NCI-H345 (cell line): ENCODE results near the gene FHIP1A.
"Not testable (repeated sequence)": the region's sequence is repeated elsewhere in the genome, so short reads cannot be mapped to it uniquely, and the experiment has no call there.

ENCODE experiments used
- DNase-seq: peaks from one replicate; lab custom pipeline; 2025; lab: John Stamatoyannopoulos, UW

Gene FHIP1A

GRCh38 chr4:151408630-151409469 lies at the start of gene FHIP1A:
Gene FHIP1A (plus strand): TSS chr4:151409176. CDS start chr4:151566260, 157,084 bp downstream.
- DNase-seq, result peak; percentile 90

- DNase-seq, result no peak
Observed at GRCh38 chr4:151359576-151359975, 49.4 kb upstream of the FHIP1A start.

GRCh38 chr4:151361126-151361525 lies 47.9 kb upstream of the FHIP1A start:
- no peak for DNase-seq

GRCh38 chr4:151361966-151362365 lies 47.0 kb upstream of the FHIP1A start:
- DNase-seq, result no peak

GRCh38 chr4:151362404-151363164 lies 46.4 kb upstream of the FHIP1A start:
- DNase-seq, result peak; percentile 69

GRCh38 chr4:151376540-151376939 lies 32.4 kb upstream of the FHIP1A start:
- DNase-seq, result no peak

- no peak for DNase-seq
Observed at GRCh38 chr4:151389311-151389710, 19.7 kb upstream of the FHIP1A start.

GRCh38 chr4:151389799-151390198 lies 19.2 kb upstream of the FHIP1A start:
- DNase-seq, result not testable (repeated sequence)

- no peak for DNase-seq
Observed at GRCh38 chr4:151395873-151396272, 13.1 kb upstream of the FHIP1A start.

- DNase-seq, result no peak
Observed at GRCh38 chr4:151400343-151400742, 8.6 kb upstream of the FHIP1A start.

GRCh38 chr4:151401739-151402138 lies 7.2 kb upstream of the FHIP1A start:
- DNase-seq, result no peak

GRCh38 chr4:151402145-151402865 lies 6.7 kb upstream of the FHIP1A start:
- no peak for DNase-seq

GRCh38 chr4:151403656-151404055 lies 5.3 kb upstream of the FHIP1A start:
- no peak for DNase-seq

GRCh38 chr4:151404802-151405201 lies 4.2 kb upstream of the FHIP1A start:
- not testable (repeated sequence) for DNase-seq

- DNase-seq, result no peak
Observed at GRCh38 chr4:151407018-151407417, 2.0 kb upstream of the FHIP1A start.

GRCh38 chr4:151407466-151408379 lies 1.3 kb upstream of the FHIP1A start:
- DNase-seq, result no peak

GRCh38 chr4:151408380-151408629 lies 671 bp upstream of the FHIP1A start:
- no peak for DNase-seq

GRCh38 chr4:151409470-151410313 lies 716 bp downstream of the FHIP1A start:
- peak; percentile 19 for DNase-seq

- DNase-seq, result no peak
Observed at GRCh38 chr4:151415978-151416377, 7.0 kb downstream of the FHIP1A start.

GRCh38 chr4:151417164-151417571 lies 8.2 kb downstream of the FHIP1A start:
- DNase-seq, result no peak
